H9 (cell line): Measurements from ENCODE around the gene AP1G2. TPM values are rescaled to one million over a fixed set of nuclear protein-coding genes. Genes with fewer than 3 reads are reported as not detected.

Experiments used
- DNase-seq: peaks from one replicate; pipeline ENCODE4 v3.0.0-alpha.2; 2017
- H2AFZ ChIP-seq: one replicate; pipeline ENCODE4 v1.6.1; 2013; ENCODE audit warnings: mild to moderate bottlenecking, low read length, control low read depth, moderate library complexity
- H2AK5ac ChIP-seq: 2 replicates; pipeline ENCODE4 v1.6.1; 2013; ENCODE audit warnings: low read length, control low read depth, mixed read lengths; ENCODE audit not compliant: insufficient read length
- H2BK120ac ChIP-seq: one replicate; pipeline ENCODE4 v1.6.1; 2013; ENCODE audit warnings: low read depth, mild to moderate bottlenecking, low read length, control low read depth, inconsistent platforms; ENCODE audit not compliant: poor library complexity, severe bottlenecking
- H2BK12ac ChIP-seq: 2 replicates; pipeline ENCODE4 v1.6.1; 2013; ENCODE audit warnings: low read length, control low read depth, mixed read lengths, low read depth; ENCODE audit not compliant: insufficient read length
- H2BK15ac ChIP-seq: 2 replicates; pipeline ENCODE4 v1.6.1; 2013; ENCODE audit warnings: low read depth, low read length, control low read depth
- H2BK20ac ChIP-seq: one replicate; pipeline ENCODE4 v1.6.1; 2013; ENCODE audit warnings: low read depth, mild to moderate bottlenecking, low read length, control low read depth, inconsistent platforms; ENCODE audit not compliant: poor library complexity, severe bottlenecking
- H2BK5ac ChIP-seq: 2 replicates; pipeline ENCODE4 v1.6.1; 2013; ENCODE audit warnings: low read length, control low read depth, mixed read lengths; ENCODE audit not compliant: insufficient read length
- H3K14ac ChIP-seq: 2 replicates; pipeline ENCODE4 v1.6.1; 2013; ENCODE audit warnings: low read length, control low read depth; ENCODE audit not compliant: insufficient read depth
- H3K18ac ChIP-seq: 2 replicates; pipeline ENCODE4 v1.6.1; 2013; ENCODE audit warnings: low read depth, mild to moderate bottlenecking, mixed read lengths, low read length, control low read depth; ENCODE audit not compliant: insufficient read length
- H3K23ac ChIP-seq: 2 replicates; pipeline ENCODE4 v1.6.1; 2013; ENCODE audit warnings: low read length, control low read depth, mixed read lengths, low read depth; ENCODE audit not compliant: insufficient read length
- H3K23me2 ChIP-seq: 2 replicates; pipeline ENCODE4 v1.6.1; 2013; ENCODE audit warnings: low read depth, mild to moderate bottlenecking, mixed read lengths, low read length, control low read depth; ENCODE audit not compliant: insufficient read length, poor library complexity, severe bottlenecking
- H3K27ac ChIP-seq: 2 replicates; pipeline ENCODE4 v1.5.1; 2013; ENCODE audit warnings: low read length, control low read depth, mixed read lengths, low read depth; ENCODE audit not compliant: insufficient read length
- H3K27me3 ChIP-seq: 2 replicates; pipeline ENCODE4 v1.6.1; 2013; ENCODE audit warnings: low read length, control low read depth, inconsistent platforms; ENCODE audit not compliant: insufficient read depth
- H3K4ac ChIP-seq: 2 replicates; pipeline ENCODE4 v1.6.1; 2013; ENCODE audit warnings: low read depth, mild to moderate bottlenecking, control low read depth, inconsistent platforms, low read length, moderate library complexity
- H3K4me1 ChIP-seq: 2 replicates; pipeline ENCODE4 v1.6.1; 2013; ENCODE audit warnings: low read length, control low read depth, inconsistent platforms; ENCODE audit not compliant: insufficient read depth
- H3K4me2 ChIP-seq: 2 replicates; pipeline ENCODE4 v1.6.1; 2013; ENCODE audit warnings: low read length, control low read depth, mixed read lengths; ENCODE audit not compliant: insufficient read length, insufficient read depth
- H3K56ac ChIP-seq: 2 replicates; pipeline ENCODE4 v1.6.1; 2013; ENCODE audit warnings: low read depth, mild to moderate bottlenecking, mixed read lengths, low read length, control low read depth; ENCODE audit not compliant: insufficient read length
- H3K79me1 ChIP-seq: 2 replicates; pipeline ENCODE4 v1.6.1; 2013; ENCODE audit warnings: low read depth, mild to moderate bottlenecking, moderate library complexity, low read length, control low read depth, inconsistent platforms; ENCODE audit not compliant: insufficient read depth, poor library complexity, severe bottlenecking
- H3K79me2 ChIP-seq: 2 replicates; pipeline ENCODE4 v1.6.1; 2013; ENCODE audit warnings: low read length, control low read depth, inconsistent platforms; ENCODE audit not compliant: insufficient read depth
- H3K9ac ChIP-seq: 2 replicates; pipeline ENCODE4 v1.6.1; 2013; ENCODE audit warnings: low read length, control low read depth, mixed read lengths; ENCODE audit not compliant: insufficient read length; ENCODE audit errors: extremely low read depth
- H3K9me3 ChIP-seq: one replicate; pipeline ENCODE4 v1.6.1; 2013; ENCODE audit warnings: low read depth, low read length, inconsistent platforms; ENCODE audit not compliant: control insufficient read depth
- H3T11ph ChIP-seq: one replicate; pipeline ENCODE4 v1.6.1; 2013; ENCODE audit warnings: mild to moderate bottlenecking, low read length, control low read depth, inconsistent platforms
- H4K20me1 ChIP-seq: one replicate; pipeline ENCODE4 v1.6.1; 2013; ENCODE audit not compliant: control insufficient read depth, insufficient read length, insufficient read depth
- H4K5ac ChIP-seq: 2 replicates; pipeline ENCODE4 v1.6.1; 2013; ENCODE audit warnings: low read depth, mild to moderate bottlenecking, mixed read lengths, low read length, control low read depth; ENCODE audit not compliant: insufficient read length
- H4K8ac ChIP-seq: replicated peaks from 2 replicates; pipeline ENCODE4 v1.6.1; 2013; ENCODE audit warnings: low read length, control low read depth, mixed read lengths, low read depth; ENCODE audit not compliant: insufficient read length
- H4K91ac ChIP-seq: 2 replicates; pipeline ENCODE4 v1.6.1; 2013; ENCODE audit warnings: low read depth, mild to moderate bottlenecking, moderate library complexity, mixed read lengths, low read length, control low read depth; ENCODE audit not compliant: insufficient read length
- H3K27ac Mint-ChIP-seq, 3 experiments: 2 replicates in 2 of 3; 3 replicates in 1 of 3; pipeline ENCODE4 v1.8.0; 2020 to 2021; ENCODE audit warnings: mixed read lengths in 3 of 3, mild to moderate bottlenecking in 1 of 3, moderate library complexity in 1 of 3
- H3K27me3 Mint-ChIP-seq: 2 replicates; pipeline ENCODE4 v1.8.0; 2021; ENCODE audit warnings: low read depth, mild to moderate bottlenecking, moderate library complexity, mixed read lengths
- H3K36me3 Mint-ChIP-seq, 3 experiments: 2 replicates in 2 of 3; 3 replicates in 1 of 3; pipeline ENCODE4 v1.8.0; 2020 to 2021; ENCODE audit warnings: low read depth in 3 of 3, mixed read lengths in 3 of 3; ENCODE audit not compliant: insufficient read depth in 1 of 3
- H3K4me1 Mint-ChIP-seq, 2 experiments: 2 replicates each; pipeline ENCODE4 v1.8.0; 2020; ENCODE audit warnings: mixed read lengths in 2 of 2
- H3K4me3 Mint-ChIP-seq, 2 experiments: 2 replicates in 1 of 2; 3 replicates in 1 of 2; pipeline ENCODE4 v1.8.0; 2020 to 2021; ENCODE audit warnings: mild to moderate bottlenecking in 2 of 2, mixed read lengths in 2 of 2, moderate library complexity in 1 of 2
- H3K9me3 Mint-ChIP-seq, 2 experiments: 2 replicates in 1 of 2; 3 replicates in 1 of 2; pipeline ENCODE4 v1.8.0; 2020; ENCODE audit warnings: mild to moderate bottlenecking in 2 of 2, mixed read lengths in 2 of 2, moderate library complexity in 1 of 2
- CTCF ChIP-seq: fragments of 200-600 bp; sonication (generic); conservative IDR thresholded peaks from 3 replicates; pipeline ENCODE4 v1.8.0; 2021; ENCODE audit warnings: antibody characterized with exemption, mild to moderate bottlenecking
- WGBS: extraction: QIAGEN DNeasy Blood & Tissue Kit; methylation state at CpG from one replicate; pipeline ENCODE4 v1.1.7; 2013; ENCODE audit warnings: missing lambda C conversion rate, low lambda C conversion rate, mixed read lengths; ENCODE audit not compliant: insufficient read length; ENCODE audit errors: extremely low coverage; 5-methylcytosine and 5-hydroxymethylcytosine counted together
- total RNA-seq: library from RNA; stranded (reverse); gene quantifications from 2 replicates; pipeline ENCODE4 v1.2.1, GENCODE V29; 2021

Gene AP1G2
- total RNA-seq, 1 experiment from 2014 or later = 107 TPM

GRCh38 chr14:23613242-23614070, 45.9 kb upstream of the AP1G2 start:
- H4K5ac ChIP-seq = no peak overlapping the region
- H3K27ac ChIP-seq = no peak overlapping the region
- H3K9me3 ChIP-seq = no peaks in the 10 kb centered on the region
- Mint-ChIP-seq H3K9me3 (peaks cover 2 to 28% of the 10 kb centered on the region in 2 experiments; a peak in 4 of 5 replicates), H3K4me3 (no peak overlapping the region), H3K4me1 (no peaks in the 10 kb centered on the region), H3K27ac (no peak overlapping the region), H3K27me3 (peaks cover 4% of the 10 kb centered on the region), H3K36me3 (no peaks in the 10 kb centered on the region; a peak in 1 of 7 replicates)
- no peak overlapping the region for H3T11ph ChIP-seq
- H3K4me2 ChIP-seq = no peak overlapping the region
- H4K8ac ChIP-seq = no peak overlapping the region
- H2BK20ac ChIP-seq = no peak overlapping the region
- no peak for TF ChIP-seq CTCF
- no peak overlapping the region for H3K23ac ChIP-seq
- H4K20me1 ChIP-seq = no peaks in the 10 kb centered on the region
- no peak overlapping the region for H3K9ac ChIP-seq
- H3K56ac ChIP-seq = no peak overlapping the region
- no peak overlapping the region for H3K14ac ChIP-seq
- H3K4ac ChIP-seq = no peak overlapping the region
- H2BK120ac ChIP-seq = no peak overlapping the region
- no peaks in the 10 kb centered on the region for H3K27me3 ChIP-seq
- no peaks in the 10 kb centered on the region for H3K4me1 ChIP-seq
- H4K91ac ChIP-seq = no peak overlapping the region
- no peaks in the 10 kb centered on the region for H3K23me2 ChIP-seq
- H2AFZ ChIP-seq = no peak overlapping the region
- H2AK5ac ChIP-seq = no peak overlapping the region
- no peak overlapping the region for H2BK15ac ChIP-seq
- H3K79me2 ChIP-seq = no peaks in the 10 kb centered on the region
- no peak overlapping the region for H3K18ac ChIP-seq
- DNase-seq = no peak
- no CpG with 5 or more reads among the region's 6 CpGs for WGBS
- no peak overlapping the region for H2BK12ac ChIP-seq
- H2BK5ac ChIP-seq = no peak overlapping the region
- no peaks in the 10 kb centered on the region for H3K79me1 ChIP-seq
